HG03571 (cell line): ENCODE measurements around the gene DOCK7.
"Not testable (repeated sequence)": the region's sequence is repeated elsewhere in the genome, so short reads cannot be mapped to it uniquely, and the experiment has no call there.

Experiments used
- ATAC-seq: cut with Tn5 transposase; IDR thresholded peaks from one replicate; pipeline ENCODE4 v1.9.1; 2021; ENCODE audit not compliant: unreplicated experiment

DOCK7 gene, protein sequence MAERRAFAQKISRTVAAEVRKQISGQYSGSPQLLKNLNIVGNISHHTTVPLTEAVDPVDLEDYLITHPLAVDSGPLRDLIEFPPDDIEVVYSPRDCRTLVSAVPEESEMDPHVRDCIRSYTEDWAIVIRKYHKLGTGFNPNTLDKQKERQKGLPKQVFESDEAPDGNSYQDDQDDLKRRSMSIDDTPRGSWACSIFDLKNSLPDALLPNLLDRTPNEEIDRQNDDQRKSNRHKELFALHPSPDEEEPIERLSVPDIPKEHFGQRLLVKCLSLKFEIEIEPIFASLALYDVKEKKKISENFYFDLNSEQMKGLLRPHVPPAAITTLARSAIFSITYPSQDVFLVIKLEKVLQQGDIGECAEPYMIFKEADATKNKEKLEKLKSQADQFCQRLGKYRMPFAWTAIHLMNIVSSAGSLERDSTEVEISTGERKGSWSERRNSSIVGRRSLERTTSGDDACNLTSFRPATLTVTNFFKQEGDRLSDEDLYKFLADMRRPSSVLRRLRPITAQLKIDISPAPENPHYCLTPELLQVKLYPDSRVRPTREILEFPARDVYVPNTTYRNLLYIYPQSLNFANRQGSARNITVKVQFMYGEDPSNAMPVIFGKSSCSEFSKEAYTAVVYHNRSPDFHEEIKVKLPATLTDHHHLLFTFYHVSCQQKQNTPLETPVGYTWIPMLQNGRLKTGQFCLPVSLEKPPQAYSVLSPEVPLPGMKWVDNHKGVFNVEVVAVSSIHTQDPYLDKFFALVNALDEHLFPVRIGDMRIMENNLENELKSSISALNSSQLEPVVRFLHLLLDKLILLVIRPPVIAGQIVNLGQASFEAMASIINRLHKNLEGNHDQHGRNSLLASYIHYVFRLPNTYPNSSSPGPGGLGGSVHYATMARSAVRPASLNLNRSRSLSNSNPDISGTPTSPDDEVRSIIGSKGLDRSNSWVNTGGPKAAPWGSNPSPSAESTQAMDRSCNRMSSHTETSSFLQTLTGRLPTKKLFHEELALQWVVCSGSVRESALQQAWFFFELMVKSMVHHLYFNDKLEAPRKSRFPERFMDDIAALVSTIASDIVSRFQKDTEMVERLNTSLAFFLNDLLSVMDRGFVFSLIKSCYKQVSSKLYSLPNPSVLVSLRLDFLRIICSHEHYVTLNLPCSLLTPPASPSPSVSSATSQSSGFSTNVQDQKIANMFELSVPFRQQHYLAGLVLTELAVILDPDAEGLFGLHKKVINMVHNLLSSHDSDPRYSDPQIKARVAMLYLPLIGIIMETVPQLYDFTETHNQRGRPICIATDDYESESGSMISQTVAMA (N-terminal part only)

DNA sequence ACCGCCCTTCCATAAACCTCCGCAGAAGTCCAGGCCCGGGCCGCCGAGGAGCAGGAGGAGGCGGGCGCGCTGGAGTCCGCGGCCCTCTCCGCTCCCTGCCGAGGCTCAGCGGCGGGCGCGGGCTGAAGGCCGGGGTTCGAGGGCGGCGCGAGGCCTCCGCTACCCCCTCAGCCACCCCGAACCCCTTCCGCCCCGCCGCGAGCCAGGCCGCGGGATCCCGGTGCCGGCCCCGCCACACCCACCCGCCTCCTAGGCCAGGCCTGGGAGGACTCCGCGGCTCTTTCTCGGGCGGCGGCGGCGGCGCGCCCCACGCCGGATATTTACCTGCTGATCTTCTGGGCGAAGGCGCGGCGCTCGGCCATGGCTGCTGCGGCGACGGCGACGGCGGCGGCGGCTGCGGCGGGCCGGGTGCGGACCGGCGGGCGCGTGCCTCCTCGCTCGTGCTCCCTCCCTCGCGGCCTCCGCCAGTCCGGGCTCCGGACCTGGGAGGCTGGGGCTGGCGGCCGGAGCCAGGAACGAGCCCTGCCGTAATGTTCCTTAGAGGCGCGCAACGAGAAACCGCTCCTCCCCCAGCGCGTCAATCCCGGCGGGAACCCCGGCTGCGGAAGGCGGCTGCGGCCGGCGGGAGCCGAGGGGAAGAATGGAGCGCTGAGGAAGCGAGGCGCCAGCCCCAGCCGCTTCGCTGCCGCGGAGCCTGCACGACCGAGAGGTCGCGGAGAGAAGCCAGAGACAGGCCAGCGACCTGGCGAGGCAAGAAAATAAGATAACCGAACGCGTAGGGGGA is at the start of gene DOCK7:
DOCK7 (minus strand) TSS at position 484 of the 784 bp plus-strand sequence; CDS start at position 362, 122 bp downstream.
- ATAC-seq = peak; percentile 70

DNA sequence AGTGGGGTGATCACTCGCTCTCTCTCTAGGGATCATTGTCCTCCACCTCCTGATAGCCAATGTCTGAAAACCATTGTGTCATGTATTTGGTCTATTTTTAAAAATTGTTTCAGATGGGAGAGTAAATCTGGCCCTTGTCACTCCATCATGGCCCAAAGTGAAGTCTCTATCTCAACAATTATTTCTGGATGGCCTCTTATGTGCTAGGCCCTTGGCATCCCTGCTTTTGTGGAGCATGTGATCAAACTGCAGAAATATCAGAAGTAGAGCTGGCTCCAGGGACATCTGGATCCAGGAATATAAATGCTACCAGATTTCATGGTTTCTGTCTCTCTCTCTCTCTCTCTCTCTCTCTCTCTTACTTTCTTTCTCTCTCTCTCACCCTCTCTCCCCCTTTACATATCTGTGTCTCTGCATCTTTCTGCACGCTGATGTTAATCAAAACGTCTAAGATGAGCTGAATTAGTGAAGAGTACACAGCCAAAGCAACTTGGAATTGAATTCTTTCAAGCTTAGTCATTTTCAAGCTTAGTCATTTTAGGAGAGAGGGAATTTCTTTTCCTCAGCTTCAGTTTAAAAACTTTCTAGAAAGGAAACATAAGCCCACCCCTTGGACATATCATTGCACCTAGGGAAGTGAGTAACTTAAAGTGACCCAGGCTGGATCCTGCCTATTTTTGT is 47.4 kb upstream of the DOCK7 start:
- no peak for ATAC-seq

DNA sequence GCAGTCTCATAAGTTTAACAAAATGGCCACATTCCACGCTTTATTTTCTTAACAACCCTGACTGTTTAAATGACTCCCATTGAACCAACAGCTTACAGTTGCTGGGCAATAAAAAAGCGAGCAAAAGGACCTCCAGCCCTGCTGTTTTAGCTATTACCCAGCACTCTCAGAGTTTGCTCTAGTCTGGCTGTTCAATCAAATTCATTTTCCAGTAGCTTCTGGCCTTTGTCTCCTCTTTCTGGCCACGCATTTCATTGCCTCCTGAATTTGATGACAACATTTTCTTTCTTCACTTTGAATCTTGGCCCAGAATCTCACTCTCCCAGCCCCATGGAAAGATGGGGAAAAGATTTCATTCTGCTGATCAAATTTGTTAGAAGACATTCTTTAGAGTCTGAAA is 44.1 kb upstream of the DOCK7 start:
- ATAC-seq = no peak

DNA sequence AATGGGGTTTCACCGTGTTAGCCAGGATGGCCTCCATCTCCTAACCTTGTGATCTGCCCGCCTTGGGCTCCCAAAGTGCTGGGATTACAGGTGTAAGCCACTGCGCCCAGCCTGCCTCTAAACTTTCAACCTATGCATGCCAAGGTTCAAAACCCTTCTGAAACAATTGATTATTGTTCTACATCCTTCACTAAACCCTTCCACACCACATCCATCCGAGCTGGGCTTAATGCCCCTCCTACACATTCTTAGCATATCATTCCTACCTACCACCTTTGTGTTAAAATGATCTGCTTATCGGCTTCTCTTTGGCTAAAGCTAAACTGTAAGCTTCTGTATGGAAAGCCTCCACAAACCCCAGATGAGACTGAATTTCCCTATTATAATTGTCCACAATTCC is 40.8 kb upstream of the DOCK7 start:
- no peak for ATAC-seq

DNA sequence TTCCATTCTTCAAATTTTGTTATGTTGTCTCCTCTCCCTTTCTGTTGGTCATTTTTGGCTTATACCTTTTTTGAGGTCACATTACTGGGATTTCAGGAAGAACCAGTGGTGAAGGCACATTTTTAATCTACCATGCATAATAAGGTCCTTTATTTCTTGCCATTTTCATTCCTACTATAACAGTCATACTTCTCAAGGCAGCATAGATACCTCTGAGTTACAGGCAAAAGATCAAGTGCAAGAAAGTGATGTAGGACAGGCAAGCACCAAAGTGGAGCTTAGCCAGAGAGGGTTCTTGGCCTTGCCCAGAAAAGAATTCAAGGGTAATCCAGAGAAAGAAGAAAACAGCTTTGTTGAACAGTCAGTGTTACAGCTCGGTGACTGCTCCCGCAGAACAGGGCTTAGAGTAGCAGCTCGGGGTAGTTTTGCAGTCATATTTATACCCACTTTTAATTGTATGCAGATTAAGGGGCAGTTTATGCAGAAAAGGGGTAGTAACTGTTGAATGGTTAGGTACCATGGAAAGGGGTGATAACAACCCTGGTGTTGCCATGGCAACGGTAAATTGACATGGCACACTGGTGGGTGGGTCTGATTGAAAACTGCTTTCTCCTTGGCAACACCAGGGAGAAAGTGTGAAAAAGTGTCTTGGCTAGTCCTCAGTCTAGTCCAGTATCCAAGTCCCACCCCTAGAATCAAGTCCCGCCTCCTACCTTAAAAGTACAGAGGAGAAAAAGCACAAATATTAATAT is 39.6 kb upstream of the DOCK7 start:
- ATAC-seq = no peak

DNA sequence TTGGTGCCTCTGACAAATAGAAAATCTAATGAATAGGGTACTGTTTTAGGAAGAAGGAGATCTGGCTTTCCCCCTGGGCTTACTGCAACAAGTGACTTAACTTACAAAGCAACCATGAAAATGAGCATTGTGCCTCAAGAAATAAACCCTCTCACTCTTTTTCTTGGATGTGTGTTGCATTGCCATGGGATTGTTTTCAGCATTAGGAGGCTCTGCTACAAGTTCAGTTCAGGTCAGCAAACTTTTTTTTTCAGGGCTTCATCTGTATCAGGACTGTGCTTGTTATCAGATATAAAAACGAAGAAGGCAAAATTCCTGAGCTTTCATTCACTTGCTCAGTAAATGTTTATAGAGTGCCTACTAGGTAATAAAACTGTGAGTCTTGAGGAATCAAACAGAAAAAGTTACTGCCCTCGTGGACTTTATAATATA is 37.8 kb upstream of the DOCK7 start:
- no peak for ATAC-seq

DNA sequence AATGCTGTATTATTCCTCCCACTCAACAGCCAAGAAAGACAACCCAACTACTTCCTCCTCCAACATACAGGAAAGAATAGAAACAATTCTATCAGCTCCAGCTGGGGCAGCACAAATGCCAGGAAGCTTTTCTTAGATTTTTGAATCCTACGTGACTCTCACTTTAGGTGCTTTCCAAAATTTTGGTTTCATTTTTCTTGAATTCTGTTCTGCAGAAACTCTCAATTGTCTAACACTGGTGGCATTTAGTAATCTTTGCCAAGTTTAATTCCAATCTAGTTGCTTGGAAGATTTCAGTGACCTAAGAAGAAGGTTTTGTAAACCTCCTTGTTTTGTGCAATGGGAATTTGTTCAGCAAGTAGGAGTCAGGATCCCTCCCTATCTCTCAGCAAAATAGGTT is 37.1 kb upstream of the DOCK7 start:
- no peak for ATAC-seq

DNA sequence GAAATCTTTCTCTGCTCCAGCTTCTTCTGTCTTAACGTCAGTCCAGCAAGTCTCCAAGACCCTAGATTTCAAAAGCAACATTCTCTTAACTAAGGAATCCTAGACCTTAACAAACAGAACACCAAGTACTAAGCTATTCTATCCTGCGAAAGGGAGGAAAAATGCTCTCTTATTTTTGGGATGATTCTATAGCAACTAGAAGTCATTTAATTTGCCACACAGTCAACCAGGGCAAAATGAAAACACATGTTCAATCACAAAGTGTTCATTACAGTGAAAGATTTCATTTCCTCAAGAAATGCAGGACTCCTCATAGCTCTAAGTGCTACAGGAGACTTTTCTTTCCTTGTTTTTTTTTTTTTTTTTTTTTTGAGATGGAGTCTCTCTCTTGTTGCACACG is 36.2 kb upstream of the DOCK7 start:
- ATAC-seq = no peak

DNA sequence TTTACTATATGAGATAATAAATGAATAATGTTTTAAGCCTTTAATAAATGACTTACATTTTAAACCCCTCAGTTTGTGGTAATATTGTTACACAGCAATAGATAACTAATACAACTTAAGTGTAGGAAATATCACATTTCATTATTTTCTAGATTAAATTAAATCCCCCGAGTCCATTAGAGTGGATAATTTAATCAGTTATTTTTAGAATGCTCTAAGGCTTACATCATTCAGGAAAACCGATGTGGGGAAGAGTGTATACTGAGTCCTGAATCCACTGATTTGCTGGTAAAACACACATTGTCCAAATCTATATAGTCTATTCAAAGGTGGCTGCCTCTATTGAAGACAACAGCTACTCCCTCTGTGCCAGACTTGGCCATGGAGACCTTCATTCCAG is 35.7 kb upstream of the DOCK7 start:
- ATAC-seq = no peak

DNA sequence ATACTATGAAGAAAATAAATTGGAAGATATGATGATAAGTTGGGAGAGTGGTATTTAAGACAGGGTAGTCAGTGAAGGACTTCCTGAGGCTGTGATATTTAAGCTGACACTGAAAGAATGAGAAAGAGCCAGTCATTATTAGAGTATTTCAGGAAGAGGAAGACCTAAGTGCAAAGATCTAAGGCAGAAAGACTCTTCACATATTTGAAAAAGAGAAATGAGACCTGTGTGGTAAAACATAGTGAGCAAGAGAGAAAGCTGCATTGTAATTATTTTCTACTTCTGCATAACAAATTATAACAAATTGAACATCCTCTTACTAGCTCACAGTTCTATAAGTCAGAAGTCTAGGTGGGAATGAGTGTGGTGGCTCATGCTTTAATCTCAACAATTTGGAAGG is 34.6 kb upstream of the DOCK7 start:
- peak; percentile 86 for ATAC-seq

DNA sequence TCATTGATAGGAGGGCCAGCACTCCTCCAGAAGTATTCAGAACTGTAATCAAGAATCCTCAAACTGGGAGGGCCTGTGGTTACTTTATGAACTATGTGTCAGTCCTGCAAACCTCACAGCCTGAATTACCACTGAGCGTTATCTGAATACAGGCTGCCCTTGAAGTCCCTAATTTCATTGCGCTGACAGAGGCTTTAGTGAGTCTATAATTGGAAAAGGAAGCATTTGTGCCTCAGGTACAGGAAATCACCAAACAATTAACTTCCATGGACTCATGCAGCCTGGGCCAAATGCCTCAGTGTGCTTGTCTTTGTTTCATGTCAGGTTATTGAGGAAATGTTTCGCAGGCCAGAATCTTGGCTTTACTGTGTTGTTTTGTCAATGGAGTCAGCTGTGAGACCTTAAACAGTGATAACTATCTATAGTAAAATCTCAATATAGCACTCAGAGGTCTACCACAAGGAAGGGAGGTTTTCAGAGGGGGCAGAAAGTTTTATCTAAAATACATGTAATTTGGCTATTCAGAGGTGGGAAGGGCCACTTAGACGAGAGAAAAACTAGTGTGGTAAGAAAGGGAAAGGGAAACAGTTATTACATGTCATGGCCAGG is 32.9 kb upstream of the DOCK7 start:
- ATAC-seq = no peak

DNA sequence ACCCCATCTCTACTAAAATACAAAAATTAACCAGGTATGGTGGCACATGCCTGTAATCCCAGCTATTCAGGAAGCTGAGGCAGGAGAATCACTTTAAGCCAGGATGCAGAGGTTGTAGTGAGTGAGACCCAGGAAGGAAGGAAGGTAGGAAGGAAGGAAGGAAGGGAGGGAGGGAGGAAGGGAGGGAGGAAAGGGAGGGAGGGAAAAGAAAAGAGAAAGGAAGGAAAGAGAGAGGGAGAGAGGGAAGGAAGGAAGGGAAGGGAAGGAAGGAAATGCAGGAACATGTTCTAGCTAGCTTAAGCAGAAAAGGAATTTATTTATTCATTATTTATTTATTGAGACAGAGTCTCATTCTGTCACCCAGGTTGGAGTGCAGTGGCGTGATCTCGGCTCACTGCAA is 30.2 kb upstream of the DOCK7 start:
- not testable (repeated sequence) for ATAC-seq

DNA sequence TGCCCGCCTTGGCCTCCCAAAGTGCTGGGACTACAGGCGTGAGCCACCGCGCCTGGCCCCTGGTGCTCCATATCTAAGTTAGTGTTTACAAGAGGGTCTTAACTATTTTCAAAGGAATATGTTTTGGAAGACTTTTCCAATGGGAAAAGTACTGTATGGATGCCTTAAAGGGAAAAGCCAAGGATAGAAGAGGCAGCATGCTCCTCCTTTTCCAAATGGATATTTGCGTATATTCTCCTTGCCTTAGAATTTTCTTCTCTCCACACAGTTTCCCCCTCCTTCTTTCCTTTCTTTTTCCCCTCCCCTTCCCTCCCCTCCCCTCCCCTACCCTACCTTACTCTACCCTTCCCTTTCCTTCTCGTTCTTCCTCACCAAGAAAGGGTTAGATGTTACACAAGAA is 29.3 kb upstream of the DOCK7 start:
- no peak for ATAC-seq

DNA sequence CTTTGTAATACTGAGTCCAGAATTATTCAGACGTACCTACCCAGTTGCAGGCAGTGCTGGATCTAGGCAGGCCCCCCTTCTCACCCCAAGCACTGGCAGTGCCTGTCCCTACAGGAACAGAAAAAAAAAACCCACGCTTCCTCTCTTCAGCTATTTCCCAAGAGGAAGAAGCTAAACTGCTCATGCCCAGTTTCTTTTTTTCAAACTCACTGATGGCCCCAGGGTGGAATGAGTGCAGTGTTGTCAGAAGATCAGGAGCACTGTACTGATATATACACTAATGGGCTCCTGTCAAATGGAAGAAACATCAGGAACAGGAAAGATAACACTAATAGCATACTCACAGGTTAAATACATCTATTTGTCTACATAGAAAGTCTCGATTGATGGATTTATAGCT is 28.2 kb upstream of the DOCK7 start:
- no peak for ATAC-seq

DNA sequence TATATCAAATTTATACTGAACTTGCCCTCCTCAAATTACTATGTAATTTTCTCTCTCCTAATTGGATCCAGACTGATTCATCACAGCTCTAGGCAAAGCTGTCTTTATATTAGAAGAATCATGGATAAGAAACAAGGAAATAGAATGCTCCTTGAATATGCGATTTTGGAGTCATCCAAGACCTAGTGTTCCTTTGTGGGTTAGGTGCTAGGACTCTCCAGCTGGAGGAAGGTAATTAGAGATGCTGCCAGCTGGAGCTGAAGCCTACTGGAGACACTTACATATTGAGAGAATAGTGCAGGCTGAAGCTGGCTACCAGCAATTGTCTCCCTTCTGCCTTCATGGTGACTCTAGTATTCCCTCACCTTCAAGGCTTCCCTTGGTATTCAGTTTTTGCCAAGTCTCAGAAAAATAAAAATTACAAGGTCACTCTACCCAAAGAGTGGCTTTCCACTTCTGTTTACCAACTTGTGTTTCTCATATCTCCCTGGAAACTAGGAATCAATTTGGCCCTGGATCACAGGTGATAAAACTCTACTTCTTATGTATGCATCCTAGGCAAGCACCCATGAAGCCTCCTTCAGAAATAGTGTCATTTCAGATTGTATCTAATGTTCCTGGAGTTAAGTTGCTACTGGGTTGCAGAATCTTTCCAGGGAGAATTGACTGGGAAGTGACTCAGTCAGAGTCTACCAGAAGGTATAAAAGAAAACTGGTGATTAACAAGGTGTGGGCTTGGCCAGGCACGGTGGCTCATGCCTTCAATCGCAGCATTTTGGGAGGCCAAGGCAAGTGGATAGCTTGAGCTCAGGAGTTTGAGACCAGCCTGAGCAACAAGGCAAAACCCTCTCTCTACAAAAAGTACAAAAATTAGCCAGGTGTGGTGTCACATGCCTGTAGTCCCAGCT is 24.4 kb upstream of the DOCK7 start:
- no peak for ATAC-seq

DNA sequence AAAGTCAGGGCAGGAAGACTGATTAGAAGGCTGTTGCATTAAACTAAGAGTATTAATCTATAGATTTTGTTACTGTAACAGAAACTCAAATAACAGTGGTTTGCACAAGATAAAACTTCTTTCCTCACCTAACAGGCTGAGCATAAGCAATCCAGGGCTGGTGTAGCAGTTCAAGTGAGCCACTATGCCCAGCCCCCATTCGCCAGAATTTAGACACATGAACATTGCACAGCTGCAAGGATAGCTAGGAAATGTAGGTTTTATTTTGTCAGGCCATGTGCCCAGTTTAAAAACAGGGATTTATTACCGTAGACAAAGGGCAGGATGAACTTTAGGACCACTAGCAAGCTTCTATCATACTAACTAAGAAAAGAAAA is 19.5 kb upstream of the DOCK7 start:
- ATAC-seq = no peak

DNA sequence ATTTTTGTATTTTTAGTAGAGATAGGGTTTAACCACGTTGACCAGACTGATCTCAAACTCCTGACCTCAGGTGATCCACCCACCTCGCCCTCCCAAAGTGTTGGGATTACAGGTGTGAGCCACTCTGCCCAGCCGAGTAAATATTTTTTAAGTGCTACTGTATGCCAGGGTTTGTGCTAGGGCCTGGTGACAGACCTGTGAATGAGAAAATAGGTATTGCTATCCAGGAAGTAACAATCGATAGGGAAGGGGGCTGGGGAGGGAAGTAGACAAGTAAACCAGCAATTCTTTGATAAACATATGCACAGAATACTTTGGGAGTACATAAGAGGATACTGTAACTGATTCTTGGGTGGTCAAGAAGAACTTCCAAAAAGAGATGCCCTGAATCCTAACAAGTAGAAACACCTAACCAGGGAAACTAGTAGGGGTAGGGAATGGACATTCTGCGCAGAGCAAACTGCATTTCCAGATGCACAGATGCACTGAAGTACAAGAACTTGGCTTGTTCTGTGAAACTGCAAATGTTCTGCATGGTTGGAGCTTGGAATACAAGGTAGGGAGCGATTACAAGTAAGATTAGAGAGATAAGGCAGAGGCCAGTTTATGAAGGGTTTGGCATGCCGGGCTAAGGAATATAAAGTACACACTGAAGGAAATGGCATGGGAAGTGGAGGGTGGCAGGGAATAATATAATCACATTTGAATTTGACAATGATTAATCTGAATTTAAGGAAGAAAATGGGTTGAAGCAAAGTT is 19.0 kb upstream of the DOCK7 start:
- no peak for ATAC-seq
